NT2/D1 (cell line): Measurements from ENCODE around the gene MARK3.

Source experiments
- SUZ12 ChIP-seq: IDR thresholded peaks from 2 replicates; pipeline ENCODE4 v1.6.1; 2011; ENCODE audit not compliant: insufficient read length, insufficient read depth; ENCODE audit errors: extremely low read depth
- YY1 ChIP-seq: IDR thresholded peaks from 2 replicates; pipeline ENCODE4 v1.6.1; 2011; ENCODE audit not compliant: insufficient read length, insufficient read depth

GRCh38 chr14:103436533-103436932, 51.3 kb downstream of the MARK3 start:
- no peak for TF ChIP-seq YY1
- TF ChIP-seq SUZ12 = no peak
